ENCODE results near the gene NATD1.

GRCh38 chr17:21198411-21198810 is 54.8 kb downstream of the NATD1 start:
- TF ChIP-seq CTCF (IDR thresholded peaks at IDR 0.05): no peak
- no peak for TF ChIP-seq POLR2A (IDR thresholded peaks at IDR 0.05; ENCODE audit: low read depth)
- TF ChIP-seq POLR2AphosphoS5 (IDR thresholded peaks at IDR 0.05): no peak
